GM19328 (cell line): Measurements from ENCODE around the gene GBP2.
A peak's percentile ranks its signal among the peaks of the same experiment; 100 is the strongest.

Experiments
- ATAC-seq: cut with Tn5 transposase; IDR thresholded peaks from one replicate; pipeline ENCODE4 v1.9.1; 2021; ENCODE audit warnings: mild to moderate bottlenecking, moderate library complexity; ENCODE audit not compliant: unreplicated experiment

Gene GBP2, protein sequence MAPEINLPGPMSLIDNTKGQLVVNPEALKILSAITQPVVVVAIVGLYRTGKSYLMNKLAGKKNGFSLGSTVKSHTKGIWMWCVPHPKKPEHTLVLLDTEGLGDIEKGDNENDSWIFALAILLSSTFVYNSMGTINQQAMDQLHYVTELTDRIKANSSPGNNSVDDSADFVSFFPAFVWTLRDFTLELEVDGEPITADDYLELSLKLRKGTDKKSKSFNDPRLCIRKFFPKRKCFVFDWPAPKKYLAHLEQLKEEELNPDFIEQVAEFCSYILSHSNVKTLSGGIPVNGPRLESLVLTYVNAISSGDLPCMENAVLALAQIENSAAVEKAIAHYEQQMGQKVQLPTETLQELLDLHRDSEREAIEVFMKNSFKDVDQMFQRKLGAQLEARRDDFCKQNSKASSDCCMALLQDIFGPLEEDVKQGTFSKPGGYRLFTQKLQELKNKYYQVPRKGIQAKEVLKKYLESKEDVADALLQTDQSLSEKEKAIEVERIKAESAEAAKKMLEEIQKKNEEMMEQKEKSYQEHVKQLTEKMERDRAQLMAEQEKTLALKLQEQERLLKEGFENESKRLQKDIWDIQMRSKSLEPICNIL

DNA sequence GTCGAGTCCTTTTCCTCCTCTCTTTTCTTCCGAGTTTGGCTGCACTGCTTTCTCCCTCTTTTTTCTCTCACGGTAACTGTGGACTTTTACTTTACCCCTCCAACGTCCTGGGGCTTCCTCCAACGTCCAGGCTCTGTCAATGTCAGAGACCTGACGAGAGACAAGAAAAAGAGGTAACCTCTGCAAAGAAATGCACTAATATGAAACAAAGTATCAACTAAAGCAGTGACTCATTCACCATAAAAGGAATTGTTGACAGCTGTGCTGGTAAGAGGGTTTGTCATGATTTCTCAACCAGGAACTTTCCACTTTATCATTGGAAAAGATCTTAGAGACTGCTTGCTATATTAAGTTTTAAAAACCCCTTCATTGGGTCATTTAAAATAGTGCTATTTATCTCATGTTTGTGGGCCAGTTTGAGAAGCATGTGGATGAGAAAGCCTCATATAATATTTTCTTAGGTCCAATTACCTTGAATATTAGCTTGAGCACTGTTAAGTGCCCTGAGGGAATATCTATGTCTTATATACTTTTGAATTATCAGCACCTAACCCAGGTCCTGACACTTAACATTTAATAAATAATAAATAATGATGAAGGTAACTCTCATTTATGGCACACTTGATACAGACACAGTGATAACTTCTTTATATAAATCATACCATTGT is at the start of gene GBP2:
TSS of gene GBP2 (minus strand) at position 202 of the 668 bp plus-strand sequence. CDS start 4,148 bp downstream, outside the sequence.
- ATAC-seq, result peak; percentile 62

DNA sequence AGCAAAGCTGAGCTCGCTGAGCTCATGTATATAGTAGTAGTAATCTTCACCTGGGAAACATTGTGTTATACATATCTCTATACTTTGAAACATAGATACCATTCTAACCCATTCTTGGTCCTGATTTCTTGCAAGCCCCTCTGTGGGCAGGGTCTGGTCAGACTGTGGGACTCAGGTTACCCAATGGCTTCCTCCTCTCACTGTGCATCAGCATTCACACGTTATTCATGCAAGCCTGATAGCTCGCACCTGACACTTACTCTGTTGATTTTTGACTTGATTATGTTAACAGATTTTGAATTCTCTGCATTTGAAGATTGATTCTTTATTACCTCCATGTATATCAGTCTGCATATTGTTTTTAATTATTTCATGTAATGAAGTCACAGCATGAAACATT is 48.6 kb upstream of the GBP2 start:
- ATAC-seq, result no peak

DNA sequence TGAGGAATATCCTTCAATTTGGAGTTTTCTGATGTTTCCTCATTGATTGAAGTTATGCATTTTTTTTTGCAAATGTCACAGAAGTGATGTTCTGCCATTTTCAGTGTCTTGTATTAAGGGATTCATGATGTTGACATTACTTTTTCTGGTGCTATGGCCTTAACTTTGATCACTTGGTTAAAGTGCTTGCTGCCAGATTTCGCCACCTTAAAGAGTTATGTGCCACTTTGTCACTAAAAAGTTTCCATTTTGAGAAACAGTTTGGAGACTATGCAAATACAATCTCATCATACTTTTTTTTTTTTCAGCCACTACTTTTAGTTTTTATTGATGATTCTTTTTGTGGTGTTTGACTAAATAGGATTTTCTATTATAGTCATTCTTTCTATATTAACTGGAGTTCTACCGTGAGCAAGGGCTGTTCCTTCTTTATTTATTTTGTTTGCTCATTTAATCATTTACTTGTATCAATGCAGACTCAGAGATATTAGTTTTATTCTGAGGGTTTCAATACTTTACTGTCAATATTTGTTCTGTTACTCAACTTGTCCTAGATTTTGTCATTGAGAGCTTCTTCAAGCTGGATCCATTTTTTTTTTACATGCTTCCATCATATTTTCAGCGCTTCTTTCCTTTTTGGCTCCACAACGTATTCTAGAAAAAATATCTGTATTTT is 46.7 kb upstream of the GBP2 start:
- no peak for ATAC-seq

DNA sequence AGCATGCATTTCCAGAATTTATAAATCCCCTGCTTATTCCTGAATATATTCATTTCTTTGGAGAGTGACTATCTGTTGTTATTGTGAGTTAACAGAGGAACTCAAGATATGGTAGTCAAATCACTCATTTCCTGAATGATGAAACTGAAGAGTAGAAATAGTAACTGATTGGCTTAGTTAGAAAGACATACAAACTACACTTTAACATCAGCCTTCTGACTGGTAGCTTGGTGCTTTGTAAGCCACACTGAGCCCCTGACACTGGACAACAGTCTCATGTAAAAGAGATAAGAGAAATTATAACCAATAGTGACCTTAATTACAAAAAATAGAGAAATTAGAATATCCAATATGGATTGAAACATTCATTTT is 45.1 kb upstream of the GBP2 start:
- no peak for ATAC-seq

DNA sequence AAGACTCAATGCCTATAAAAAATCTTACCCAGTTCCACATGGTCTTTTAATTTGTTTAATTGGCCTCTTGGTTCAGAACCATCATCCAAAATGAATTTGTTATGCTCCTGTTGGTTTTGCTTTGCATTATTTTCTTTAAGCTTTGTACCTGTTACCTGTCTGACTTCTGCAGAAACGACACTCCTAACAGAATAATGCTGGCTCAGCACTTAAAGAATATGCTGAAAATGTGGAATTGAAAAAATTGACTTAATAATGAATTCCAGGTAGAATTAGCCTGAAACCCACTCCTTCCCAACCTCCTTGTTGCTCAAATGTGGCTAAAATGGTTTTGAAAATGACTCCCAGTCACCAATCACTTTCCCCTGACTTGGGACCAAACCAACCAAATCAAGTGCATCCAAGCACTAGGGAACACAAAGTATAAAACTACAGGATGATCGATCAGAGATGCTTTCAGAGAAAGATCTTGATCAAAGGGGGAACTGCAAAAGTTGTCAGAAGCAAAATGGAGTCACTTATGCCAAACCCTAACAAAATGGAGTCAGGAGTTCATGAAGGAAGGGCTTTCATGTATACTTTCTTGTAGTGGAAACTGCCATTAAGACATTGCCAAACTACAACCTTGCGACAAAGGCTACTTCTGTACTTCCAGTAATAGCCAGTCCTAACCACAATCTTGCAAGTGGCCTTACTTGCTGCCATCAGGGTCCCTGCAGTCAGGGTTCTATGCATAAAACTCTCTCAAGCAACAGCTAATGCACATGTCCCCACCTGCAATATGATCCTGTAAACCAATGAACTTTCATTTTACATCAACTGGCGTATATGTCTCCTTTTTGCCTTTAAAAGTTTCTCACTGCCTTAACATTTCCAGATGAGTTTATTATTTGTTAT is 44.5 kb upstream of the GBP2 start:
- ATAC-seq, result no peak

DNA sequence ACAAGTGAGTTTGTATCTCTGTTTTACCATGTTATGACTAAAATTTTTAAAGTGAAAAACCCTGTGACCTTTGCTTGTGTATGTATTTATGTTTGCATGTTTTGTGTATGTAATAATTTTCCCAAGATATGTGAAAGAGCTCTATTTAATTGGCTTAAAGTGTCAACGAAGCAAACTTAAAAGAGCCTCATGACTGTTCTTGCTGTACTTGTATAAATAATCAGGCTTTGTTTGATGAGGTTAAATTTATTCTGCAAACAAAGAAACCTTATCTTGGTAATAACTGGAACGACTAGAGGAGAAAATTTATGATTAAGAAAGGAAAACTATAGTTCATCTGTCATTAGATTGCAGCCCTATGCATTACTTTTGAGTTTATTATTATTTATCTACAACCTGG is 43.3 kb upstream of the GBP2 start:
- ATAC-seq, result no peak

DNA sequence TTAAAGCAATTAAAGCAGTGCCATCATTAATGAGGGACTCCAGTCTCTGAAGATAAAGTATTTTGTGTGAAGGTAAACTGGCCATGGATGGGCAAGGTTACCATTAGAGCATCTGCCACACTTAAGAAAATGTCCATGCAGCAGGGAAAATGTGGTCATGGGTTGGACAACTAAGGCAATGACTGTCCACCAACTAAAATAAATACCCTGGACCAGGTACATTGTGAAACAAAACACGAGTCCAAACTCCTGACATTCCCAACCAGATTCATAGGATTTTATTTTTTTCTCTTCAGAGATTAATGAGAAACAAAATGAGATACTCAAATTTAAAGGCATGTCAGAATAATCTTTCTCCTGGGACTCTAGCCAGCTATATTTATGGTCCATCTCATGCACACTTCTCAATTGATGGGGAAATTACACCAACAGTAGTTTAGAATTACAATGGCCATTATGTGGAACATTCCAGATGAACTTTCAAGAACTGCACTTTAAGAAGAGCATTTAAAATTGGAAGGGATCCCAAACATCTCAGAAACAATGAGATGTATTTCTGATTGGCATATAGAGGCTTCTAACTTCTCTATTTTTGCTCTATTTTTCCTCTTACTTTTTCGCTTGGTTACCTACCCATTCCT is 41.8 kb upstream of the GBP2 start:
- ATAC-seq, result no peak

DNA sequence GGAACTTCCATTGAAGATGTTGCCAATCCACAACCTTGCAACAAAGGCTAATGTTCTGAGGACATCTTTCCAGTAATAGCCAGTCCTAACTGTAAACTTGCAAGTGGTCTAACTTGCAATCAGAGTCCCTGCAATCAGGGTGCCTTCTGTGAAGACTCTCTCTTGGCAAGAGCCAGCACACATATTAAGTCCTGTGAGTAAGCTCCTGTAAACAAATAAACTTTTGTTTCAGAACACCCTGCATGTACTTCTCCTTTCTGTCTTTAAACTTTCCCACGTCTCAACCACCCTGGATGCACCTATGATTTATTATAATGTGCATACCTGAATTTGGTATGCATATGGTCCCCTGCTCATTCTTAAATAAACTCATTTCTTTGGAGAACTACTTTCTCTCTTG is 40.8 kb upstream of the GBP2 start:
- ATAC-seq, result no peak

DNA sequence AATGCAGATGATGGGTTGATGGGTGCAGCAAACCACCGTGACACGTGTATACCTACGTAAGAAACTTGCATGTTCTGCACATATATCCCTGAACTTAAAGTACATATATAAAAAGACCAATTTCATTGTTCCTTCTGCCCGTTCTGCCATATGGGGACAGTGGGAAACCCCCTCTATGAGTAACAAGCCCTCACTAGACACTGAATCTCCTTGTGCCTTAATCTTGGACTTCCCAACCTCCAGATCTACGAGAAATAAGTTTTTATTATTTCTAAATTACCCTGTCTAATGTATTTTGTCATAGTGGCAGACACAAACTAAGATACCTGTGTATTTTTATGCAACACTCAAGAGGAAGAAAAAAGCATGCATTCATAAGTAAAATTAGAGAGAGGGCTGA is 39.9 kb upstream of the GBP2 start:
- no peak for ATAC-seq

DNA sequence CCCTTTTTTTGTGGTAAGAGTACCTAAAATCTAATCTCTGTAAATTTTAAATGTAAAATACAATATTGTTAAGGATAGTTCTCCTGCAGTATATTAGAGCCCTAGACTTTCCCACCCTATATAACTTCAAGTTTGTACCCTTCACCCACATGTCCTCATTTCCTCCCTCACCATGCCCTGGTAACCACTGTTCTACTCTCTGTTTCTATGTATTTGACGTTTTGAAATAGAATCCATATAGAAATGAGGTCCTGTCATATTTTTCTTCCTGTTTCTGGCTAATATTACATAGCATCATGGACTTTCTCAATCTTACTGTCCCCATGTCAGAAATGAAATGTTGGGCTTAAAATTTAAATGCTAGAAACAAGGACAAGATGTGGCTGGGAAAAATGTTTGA is 25.1 kb upstream of the GBP2 start:
- no peak for ATAC-seq

DNA sequence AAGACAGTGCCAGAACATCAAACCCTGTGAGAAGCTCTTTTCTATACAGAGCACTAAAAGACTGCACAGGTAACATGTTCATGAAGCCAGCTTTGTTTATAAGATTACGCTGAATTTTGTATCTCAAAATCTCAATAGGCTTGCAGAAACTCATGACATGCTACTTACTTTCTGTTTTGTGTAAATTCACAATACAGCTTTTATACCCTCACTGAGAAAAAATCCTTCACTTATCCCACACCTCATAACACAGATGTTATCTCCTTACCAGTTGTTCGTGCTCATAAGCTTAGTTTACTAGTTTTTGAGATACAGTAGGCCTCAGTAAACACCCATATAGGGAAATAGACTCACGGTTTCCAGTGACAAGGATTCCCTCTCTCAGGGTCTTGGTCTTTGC is 24.1 kb upstream of the GBP2 start:
- ATAC-seq, result no peak

DNA sequence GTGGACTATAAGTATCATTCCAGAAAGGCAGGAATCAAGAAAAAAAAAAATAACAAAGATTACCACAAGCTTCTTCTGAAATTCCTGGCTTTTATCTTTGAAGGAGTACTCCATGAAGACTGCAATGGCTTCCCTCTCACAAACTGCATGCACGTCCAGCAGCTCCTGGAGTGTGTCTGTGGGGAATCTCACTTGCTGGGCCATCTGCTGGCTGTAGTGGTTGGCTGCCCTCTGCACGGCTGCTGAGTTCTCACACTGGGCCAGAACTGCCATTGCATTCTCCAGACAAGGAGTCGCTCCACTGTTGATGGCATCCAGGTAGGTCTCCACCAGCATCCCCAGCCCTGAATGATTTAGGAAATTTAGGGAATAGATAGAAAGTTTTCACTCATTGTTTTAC is 23.3 kb upstream of the GBP2 start:
- ATAC-seq, result no peak

DNA sequence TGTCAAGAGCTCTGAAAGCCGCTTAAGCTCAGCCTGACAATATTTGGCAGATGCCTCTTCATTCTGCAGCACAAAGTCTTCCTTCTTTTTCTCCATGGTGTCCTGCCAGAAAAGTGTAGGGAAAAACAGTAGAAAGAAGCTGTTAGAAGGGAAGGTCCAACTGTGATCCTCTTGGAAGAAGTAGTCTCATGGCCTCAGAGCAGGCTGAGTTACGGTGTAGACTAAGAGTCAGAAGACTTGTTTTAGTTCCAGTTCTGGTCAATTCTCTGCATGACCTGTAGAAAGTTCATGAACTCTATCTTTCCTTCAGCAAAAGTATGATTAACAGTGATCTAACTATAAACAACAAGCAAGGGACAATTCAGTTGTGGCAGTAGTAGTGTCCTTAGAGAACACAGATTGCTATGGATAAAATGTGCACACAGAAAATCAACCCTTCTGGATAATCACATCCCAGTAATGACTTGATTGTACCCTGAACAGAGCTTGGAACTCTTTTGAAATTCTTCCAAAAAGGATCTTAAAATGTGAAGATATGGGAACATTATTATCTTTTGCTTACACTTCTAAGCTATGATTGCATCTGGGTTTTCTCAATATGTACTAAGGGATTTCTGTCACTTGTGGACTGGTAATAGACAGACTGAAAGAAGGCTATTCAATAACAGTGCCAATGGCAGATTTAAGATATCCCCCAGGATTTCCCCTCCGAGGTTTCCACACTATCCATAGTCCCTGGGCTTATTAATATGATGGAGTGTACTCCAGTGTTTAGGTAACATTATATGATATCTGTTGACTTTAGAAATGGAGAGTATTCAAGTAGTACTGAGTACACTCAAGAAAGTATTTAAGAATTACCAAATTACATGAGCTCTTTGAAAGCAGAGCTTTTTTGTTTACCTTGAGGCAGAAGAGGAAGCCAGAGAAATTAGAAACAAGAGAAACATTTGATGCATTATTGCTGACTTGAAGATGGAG is 22.1 kb upstream of the GBP2 start:
- ATAC-seq, result no peak

DNA sequence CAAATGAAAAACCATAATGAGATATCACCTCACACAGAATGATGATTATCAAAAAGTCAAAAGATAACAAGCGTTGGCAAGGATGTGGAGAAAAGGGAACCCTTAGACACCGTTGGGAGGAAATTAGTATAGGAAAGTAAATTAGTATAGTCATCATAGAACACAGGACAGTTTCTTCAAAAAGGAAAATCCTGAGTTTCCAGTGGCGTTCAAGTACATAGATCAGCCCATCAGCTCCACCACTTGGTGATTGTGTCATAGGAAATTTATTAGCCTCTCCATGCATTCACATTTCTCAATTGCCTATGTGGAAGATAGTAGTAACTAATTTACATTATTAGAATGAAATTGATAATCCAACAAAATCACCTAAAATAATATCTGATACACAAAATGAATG is 20.8 kb upstream of the GBP2 start:
- no peak for ATAC-seq

DNA sequence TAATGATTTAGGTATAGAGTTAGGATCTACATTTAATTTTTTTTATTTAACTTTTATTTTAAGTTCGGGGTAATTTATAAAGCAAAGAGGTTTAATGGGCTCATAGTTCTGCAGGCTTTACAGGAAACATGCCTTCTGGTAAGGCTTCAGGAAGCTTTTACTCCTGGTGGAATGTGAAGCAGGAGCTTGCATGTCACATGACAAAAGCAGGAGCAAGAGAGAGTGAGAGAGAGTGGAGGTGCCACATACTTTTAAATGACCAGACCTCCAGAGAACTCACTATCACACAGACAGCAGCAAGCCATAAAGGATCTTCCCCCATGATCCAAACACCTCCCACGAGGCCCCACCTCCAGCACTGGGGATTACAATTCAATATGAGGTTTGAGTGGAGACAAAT is 17.6 kb upstream of the GBP2 start:
- ATAC-seq, result no peak

DNA sequence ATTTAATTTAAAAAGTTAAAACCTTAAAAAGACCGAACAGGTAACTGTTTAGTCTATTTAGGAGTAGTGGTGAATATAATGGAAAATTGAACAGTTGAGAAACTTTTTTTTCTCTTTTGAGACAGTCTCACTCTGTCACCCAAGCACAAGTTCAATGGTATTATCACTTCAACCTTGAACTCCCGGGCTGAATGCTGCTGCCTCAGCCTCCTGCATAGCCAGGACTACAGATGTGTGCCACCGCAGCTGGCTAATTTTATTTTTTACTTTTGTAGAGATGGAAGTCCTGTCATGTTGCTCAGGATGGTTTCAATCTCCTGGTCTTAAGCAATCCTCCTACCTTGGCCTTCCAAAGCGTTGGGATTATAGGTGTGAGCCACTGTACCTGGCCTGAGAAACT is 16.2 kb upstream of the GBP2 start:
- ATAC-seq, result no peak

DNA sequence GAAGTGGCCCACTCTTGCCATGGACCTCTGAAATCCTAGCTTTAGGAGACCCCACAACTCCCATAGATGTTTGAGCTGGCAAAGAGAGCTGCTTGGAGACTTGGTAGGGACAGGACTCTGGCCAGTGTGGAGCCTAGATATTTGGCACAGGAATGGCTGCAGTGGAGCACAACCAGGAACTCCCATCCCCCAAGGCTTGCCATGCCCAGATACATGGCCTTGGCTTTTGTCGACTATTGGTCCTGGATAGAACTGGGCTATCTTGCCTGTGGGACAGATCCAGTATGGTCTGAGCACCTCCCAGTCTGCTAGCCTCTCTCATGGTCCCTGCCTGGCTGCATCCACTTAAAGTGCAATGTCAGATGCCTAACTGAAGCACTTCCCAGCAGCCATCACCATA is 7.8 kb upstream of the GBP2 start:
- no peak for ATAC-seq

DNA sequence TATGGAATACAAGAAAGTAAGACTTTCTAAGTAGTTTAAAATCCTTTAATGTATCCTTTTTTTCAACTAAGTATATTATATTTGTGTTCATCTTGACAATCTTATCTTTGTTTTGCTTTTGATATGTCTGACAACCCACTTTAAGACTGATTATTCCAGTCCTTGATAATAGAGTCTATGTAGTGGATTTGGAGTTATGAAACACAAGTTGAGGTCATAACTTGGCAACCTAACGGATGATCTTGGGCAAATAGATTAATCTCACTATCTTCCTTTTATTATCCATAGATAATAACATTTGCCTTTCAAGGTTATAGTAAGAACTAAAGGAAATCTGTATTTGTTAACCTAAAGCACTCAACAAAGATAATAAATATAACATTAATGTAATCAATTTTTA is 4.8 kb upstream of the GBP2 start:
- no peak for ATAC-seq

DNA sequence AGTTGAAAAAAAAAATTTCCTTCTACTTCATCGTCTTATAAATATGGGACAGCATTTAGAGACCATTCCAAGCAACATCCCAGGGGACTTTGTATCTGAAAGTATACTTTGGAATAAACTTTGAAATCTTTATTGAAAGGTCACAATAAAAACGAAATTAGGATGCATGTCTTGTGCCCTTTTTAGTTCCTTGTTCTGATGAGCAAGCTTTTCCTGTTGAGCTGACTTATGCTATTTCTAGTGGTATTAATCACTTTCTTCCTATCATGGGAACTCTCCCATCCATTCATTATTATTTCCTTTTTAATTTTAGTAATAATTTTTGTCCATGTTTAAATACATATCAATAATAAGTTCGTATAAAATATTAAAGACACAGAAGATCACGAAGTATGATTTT is 4.0 kb upstream of the GBP2 start:
- no peak for ATAC-seq
